Loucy (cell line): Measurements from ENCODE around the gene IFT52.

Experiments used
- H2AFZ ChIP-seq: fragments of 200-600 bp; sonication (generic); 2 replicates; pipeline ENCODE4 v1.6.0; 2016; ENCODE audit warnings: antibody characterized with exemption, mild to moderate bottlenecking, low read length, moderate library complexity
- H3F3A ChIP-seq: fragments of 200-600 bp; 2 replicates; pipeline ENCODE4 v1.6.0; 2016; ENCODE audit warnings: antibody characterized with exemption, low read depth, mild to moderate bottlenecking
- H3K27me3 ChIP-seq: fragments of 200-600 bp; sonication (generic); 2 replicates; pipeline ENCODE4 v1.6.1; 2014; ENCODE audit warnings: low read length, mild to moderate bottlenecking; ENCODE audit not compliant: insufficient read depth, poor library complexity, severe bottlenecking
- H3K36me3 ChIP-seq: fragments of 200-600 bp; sonication (generic); 2 replicates; pipeline ENCODE4 v1.6.1; 2016; ENCODE audit warnings: low read length; ENCODE audit not compliant: insufficient read depth
- H3K4me1 ChIP-seq: fragments of 200-600 bp; sonication (generic); 2 replicates; pipeline ENCODE4 v1.5.1; 2014; ENCODE audit warnings: low read length, mild to moderate bottlenecking; ENCODE audit not compliant: insufficient read depth, poor library complexity, severe bottlenecking
- H3K4me2 ChIP-seq: fragments of 200-600 bp; sonication (generic); 2 replicates; pipeline ENCODE4 v1.6.0; 2014; ENCODE audit warnings: antibody characterized with exemption, low read length, low read depth, mild to moderate bottlenecking; ENCODE audit not compliant: poor library complexity, severe bottlenecking
- H3K4me3 ChIP-seq: fragments of 200-600 bp; sonication (generic); 2 replicates; pipeline ENCODE4 v1.5.1; 2014; ENCODE audit warnings: low read length, mild to moderate bottlenecking, mixed read lengths; ENCODE audit not compliant: poor library complexity, severe bottlenecking
- H3K79me2 ChIP-seq: fragments of 200-600 bp; sonication (generic); 2 replicates; pipeline ENCODE4 v1.6.1; 2014; ENCODE audit warnings: low read length; ENCODE audit not compliant: insufficient read depth
- H3K9ac ChIP-seq: fragments of 200-600 bp; sonication (generic); 2 replicates; pipeline ENCODE4 v1.6.0; 2014; ENCODE audit warnings: mild to moderate bottlenecking, low read depth, low read length, moderate library complexity; ENCODE audit not compliant: poor library complexity, severe bottlenecking
- H3K9me2 ChIP-seq: fragments of 200-600 bp; sonication (generic); replicated peaks from 2 replicates; pipeline ENCODE4 v1.6.1; 2016; ENCODE audit warnings: low read depth, low read length, mixed read lengths
- H3K9me3 ChIP-seq: fragments of 200-600 bp; sonication (generic); 2 replicates; pipeline ENCODE4 v1.6.1; 2014; ENCODE audit warnings: mild to moderate bottlenecking, antibody characterized with exemption, low read length, low read depth; ENCODE audit not compliant: insufficient read depth
- H4K20me1 ChIP-seq: fragments of 200-600 bp; sonication (generic); 2 replicates; pipeline ENCODE4 v1.6.0; 2014; ENCODE audit warnings: antibody characterized with exemption, low read length, mild to moderate bottlenecking; ENCODE audit not compliant: insufficient read depth, poor library complexity, severe bottlenecking
- EZH2phosphoT487 ChIP-seq: fragments of 200-600 bp; IDR thresholded peaks from 2 replicates; pipeline ENCODE4 v1.6.1; 2018; ENCODE audit warnings: antibody characterized with exemption, mild to moderate bottlenecking, moderate library complexity, borderline replicate concordance
- TF ChIP-seq, protein P1 (sequence below): fragments of 200-600 bp; sonication (generic); conservative IDR thresholded peaks from 2 replicates; pipeline ENCODE4 v1.5.1; 2014; ENCODE audit warnings: mild to moderate bottlenecking, antibody characterized with exemption, low read length

The IFT52 gene

DNA sequence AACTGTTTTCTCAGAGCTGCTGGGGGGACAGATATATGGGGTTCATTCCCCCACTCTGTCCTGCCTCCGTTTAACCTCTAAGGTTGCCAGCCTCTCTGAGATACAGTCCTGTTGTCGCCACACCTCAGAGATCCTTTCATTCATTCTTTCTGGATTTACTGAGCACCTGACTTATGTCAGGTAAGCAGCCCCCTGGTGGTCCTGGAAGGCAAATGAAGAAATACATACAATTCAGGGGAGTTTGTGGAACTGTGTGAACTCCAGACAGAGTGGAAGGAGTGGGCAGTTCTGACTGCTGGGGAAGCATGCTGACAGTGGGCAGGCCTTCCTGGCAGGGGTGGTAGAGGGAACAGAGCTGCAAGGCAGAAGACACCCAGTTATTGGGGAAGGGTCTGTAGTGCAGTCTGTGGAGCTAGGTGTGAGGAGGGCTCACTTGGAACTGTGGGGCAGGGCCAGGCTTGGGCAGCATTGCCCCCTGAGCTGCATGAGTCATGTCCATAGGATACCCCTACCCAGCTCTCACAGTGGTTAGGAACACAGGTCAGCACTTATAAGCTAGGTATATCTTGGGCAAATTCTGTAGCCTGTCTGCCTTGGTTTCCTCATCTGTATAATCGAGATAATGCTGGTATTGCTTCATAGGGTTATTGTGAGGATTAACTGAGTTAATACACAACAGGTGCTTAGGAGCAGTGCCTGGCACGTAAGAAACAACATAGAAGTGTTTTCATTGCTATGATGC, 44.7 kb upstream of the IFT52 start:
- Histone ChIP-seq H4K20me1 (no peaks in the 10 kb centered on the region), H3K4me3 (no peak overlapping the region), H3F3A (no peaks in the 10 kb centered on the region), H2AFZ (no peak overlapping the region), H3K9me3 (no peaks in the 10 kb centered on the region), H3K27me3 (no peaks in the 10 kb centered on the region), H3K36me3 (no peaks in the 10 kb centered on the region), H3K9me2 (no peaks in the 10 kb centered on the region), H3K79me2 (no peaks in the 10 kb centered on the region), H3K4me1 (no peaks in the 10 kb centered on the region), H3K4me2 (no peak overlapping the region), H3K9ac (no peak overlapping the region)
- TF ChIP-seq EZH2phosphoT487, result no peak
- TF ChIP-seq, protein P1, sequence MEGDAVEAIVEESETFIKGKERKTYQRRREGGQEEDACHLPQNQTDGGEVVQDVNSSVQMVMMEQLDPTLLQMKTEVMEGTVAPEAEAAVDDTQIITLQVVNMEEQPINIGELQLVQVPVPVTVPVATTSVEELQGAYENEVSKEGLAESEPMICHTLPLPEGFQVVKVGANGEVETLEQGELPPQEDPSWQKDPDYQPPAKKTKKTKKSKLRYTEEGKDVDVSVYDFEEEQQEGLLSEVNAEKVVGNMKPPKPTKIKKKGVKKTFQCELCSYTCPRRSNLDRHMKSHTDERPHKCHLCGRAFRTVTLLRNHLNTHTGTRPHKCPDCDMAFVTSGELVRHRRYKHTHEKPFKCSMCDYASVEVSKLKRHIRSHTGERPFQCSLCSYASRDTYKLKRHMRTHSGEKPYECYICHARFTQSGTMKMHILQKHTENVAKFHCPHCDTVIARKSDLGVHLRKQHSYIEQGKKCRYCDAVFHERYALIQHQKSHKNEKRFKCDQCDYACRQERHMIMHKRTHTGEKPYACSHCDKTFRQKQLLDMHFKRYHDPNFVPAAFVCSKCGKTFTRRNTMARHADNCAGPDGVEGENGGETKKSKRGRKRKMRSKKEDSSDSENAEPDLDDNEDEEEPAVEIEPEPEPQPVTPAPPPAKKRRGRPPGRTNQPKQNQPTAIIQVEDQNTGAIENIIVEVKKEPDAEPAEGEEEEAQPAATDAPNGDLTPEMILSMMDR, result peak; percentile 37; the same call in 1 of the 2 replicates

DNA sequence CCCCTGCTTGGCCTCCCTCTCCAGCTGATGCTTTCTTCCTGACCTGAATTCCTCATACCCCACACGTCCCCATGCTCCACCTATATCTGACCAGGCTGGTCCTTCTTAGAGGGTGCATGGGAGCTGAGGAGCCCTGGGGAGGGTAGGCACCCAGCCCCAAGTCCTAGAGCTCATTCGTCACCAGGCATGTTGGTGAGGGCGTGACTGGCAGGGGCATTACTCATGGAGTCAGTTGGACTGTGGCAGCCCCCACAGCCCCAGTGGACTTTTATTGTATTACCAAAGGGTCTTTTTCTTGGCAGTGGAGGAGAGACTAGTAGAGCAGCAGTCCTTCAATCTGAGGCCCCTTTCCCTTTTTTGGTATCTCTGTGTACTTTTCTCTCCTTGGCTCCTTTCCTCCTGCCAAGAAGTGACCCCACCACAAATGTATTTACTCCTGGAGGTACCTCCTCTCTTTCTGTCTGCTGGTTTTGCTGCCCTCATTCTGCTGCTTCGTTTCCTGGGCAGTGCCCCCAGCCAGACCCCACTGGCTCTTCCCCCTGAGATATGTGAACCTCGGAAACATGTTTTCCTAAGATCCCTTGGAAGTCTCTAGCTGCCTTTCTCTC, 42.4 kb upstream of the IFT52 start:
- Histone ChIP-seq H3K36me3 (no peaks in the 10 kb centered on the region), H3K79me2 (no peaks in the 10 kb centered on the region), H4K20me1 (no peaks in the 10 kb centered on the region), H2AFZ (no peak overlapping the region), H3K4me1 (no peaks in the 10 kb centered on the region), H3K9ac (no peak overlapping the region), H3K4me2 (no peak overlapping the region), H3K4me3 (no peak overlapping the region), H3K27me3 (no peaks in the 10 kb centered on the region), H3K9me2 (no peaks in the 10 kb centered on the region), H3F3A (no peaks in the 10 kb centered on the region), H3K9me3 (no peaks in the 10 kb centered on the region)
- no peak for TF ChIP-seq EZH2phosphoT487
- TF ChIP-seq, protein P1, result no peak

DNA sequence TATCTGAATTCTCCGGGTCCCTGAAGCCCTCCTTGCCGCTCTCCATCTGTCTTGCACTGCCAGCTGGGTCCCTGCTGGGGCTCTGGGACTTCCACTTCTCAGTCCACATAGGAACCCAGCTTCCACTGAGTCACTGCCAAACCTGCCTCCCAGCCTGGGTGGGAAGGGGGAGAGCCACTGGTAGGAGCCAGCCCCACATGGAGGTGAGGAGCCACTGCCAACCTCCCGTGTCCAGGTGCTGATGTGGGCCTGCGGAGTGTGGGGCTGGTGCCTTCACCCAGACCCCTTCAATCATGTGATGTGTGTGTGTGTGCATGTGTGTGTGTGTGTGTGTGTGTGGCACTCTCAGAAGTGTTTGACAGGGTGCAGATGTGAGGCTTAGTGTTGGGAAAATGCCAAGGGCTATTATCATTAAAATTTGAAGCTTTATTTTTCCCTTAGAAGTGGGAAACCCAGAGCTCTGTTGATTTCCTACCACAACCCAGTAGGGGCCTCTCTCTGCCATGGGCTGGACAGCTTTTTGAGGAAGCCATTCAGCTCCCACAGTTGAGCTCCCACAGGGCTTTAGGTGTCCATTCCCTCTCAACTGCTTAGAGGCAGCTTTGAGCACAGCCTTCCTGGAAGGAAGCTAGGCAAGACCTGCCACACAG, 41.2 kb upstream of the IFT52 start:
- H3F3A ChIP-seq, result no peaks in the 10 kb centered on the region
- TF ChIP-seq EZH2phosphoT487, result no peak
- no peaks in the 10 kb centered on the region for H3K9me2 ChIP-seq
- H3K4me2 ChIP-seq, result no peak overlapping the region
- no peaks in the 10 kb centered on the region for H3K27me3 ChIP-seq
- no peaks in the 10 kb centered on the region for H3K36me3 ChIP-seq
- no peak overlapping the region for H2AFZ ChIP-seq
- H3K4me3 ChIP-seq, result no peak overlapping the region
- H3K79me2 ChIP-seq, result no peaks in the 10 kb centered on the region
- H3K4me1 ChIP-seq, result no peaks in the 10 kb centered on the region
- no peak overlapping the region for H3K9ac ChIP-seq
- H3K9me3 ChIP-seq, result no peaks in the 10 kb centered on the region
- no peaks in the 10 kb centered on the region for H4K20me1 ChIP-seq
